Activated T-helper 17 cell treated with anti-CD3 and anti-CD28 coated beads, Interleukin-2, amount 50 U/mL, for 72 hours (primary cell): ENCODE data around the gene H2BW1. TPM values are rescaled to one million over a fixed set of nuclear protein-coding genes. Genes with fewer than 3 reads are reported as not detected.
"Not testable (repeated sequence)": the region's sequence is repeated elsewhere in the genome, so short reads cannot be mapped to it uniquely, and the experiment has no call there.

ENCODE experiments used
- ATAC-seq: fragments of 150-1000 bp; cut with Tn5 transposase; replicated peaks from 2 replicates; pipeline ENCODE4 v1.10.0; 2021; ENCODE audit warnings: mild to moderate bottlenecking, moderate library complexity
- H3K27ac Mint-ChIP-seq: one replicate; pipeline ENCODE4 v1.8.0; 2022; ENCODE audit warnings: mixed read lengths
- H3K27me3 Mint-ChIP-seq: one replicate; pipeline ENCODE4 v1.8.0; 2022; ENCODE audit warnings: mixed read lengths
- H3K36me3 Mint-ChIP-seq: one replicate; pipeline ENCODE4 v1.8.0; 2022; ENCODE audit warnings: low read depth, mild to moderate bottlenecking, mixed read lengths
- H3K4me1 Mint-ChIP-seq: one replicate; pipeline ENCODE4 v1.8.0; 2022; ENCODE audit warnings: mixed read lengths
- H3K4me3 Mint-ChIP-seq: one replicate; pipeline ENCODE4 v1.8.0; 2022; ENCODE audit warnings: mild to moderate bottlenecking, mixed read lengths
- H3K9me3 Mint-ChIP-seq: one replicate; pipeline ENCODE4 v1.8.0; 2022; ENCODE audit warnings: mixed read lengths
- total RNA-seq, 2 donors: library from RNA; stranded (reverse); gene quantifications; one replicate each; pipeline ENCODE4 v1.2.3, GENCODE V29; 2022

H2BW1 gene
- not detected for total RNA-seq

- H3K27me3 Mint-ChIP-seq, result peaks cover 5% of the 10 kb centered on the region
- H3K36me3 Mint-ChIP-seq, result no peaks in the 10 kb centered on the region
- no peak for ATAC-seq
- H3K4me3 Mint-ChIP-seq, result no peak within 1 kb of the TSS
- H3K9me3 Mint-ChIP-seq, result no peaks in the 10 kb centered on the region
- no peak within 1 kb of the TSS for H3K27ac Mint-ChIP-seq
- H3K4me1 Mint-ChIP-seq, result no peaks in the 10 kb centered on the region
Observed at GRCh38 chrX:104013606-104014005, at the start of gene H2BW1. Gene H2BW1 (minus strand): TSS chrX:104013708. CDS start chrX:104013576, 132 bp downstream.

GRCh38 chrX:104062636-104063035, 49.1 kb upstream of the H2BW1 start:
- H3K27ac Mint-ChIP-seq, H3K4me3 Mint-ChIP-seq, H3K27me3 Mint-ChIP-seq, ATAC-seq, H3K4me1 Mint-ChIP-seq, H3K9me3 Mint-ChIP-seq, H3K36me3 Mint-ChIP-seq: not testable (repeated sequence)

GRCh38 chrX:104054956-104055355, 41.4 kb upstream of the H2BW1 start:
- H3K9me3 Mint-ChIP-seq, H3K27me3 Mint-ChIP-seq, H3K4me1 Mint-ChIP-seq, H3K27ac Mint-ChIP-seq, ATAC-seq, H3K4me3 Mint-ChIP-seq, H3K36me3 Mint-ChIP-seq: not testable (repeated sequence)

- no peak overlapping the region for H3K4me3 Mint-ChIP-seq
- ATAC-seq, result no peak
- no peaks in the 10 kb centered on the region for H3K9me3 Mint-ChIP-seq
- H3K27ac Mint-ChIP-seq, result no peak overlapping the region
- peaks cover 17% of the 10 kb centered on the region for H3K27me3 Mint-ChIP-seq
- H3K36me3 Mint-ChIP-seq, result no peaks in the 10 kb centered on the region
- H3K4me1 Mint-ChIP-seq, result no peaks in the 10 kb centered on the region
Observed at GRCh38 chrX:104047171-104047570, 33.7 kb upstream of the H2BW1 start.

GRCh38 chrX:104045642-104046041, 32.1 kb upstream of the H2BW1 start:
- Mint-ChIP-seq H3K9me3 (no peaks in the 10 kb centered on the region), H3K4me3 (no peak overlapping the region), H3K27me3 (peaks cover 17% of the 10 kb centered on the region), H3K27ac (no peak overlapping the region), H3K36me3 (no peaks in the 10 kb centered on the region), H3K4me1 (no peaks in the 10 kb centered on the region)
- ATAC-seq, result no peak

- H3K36me3 Mint-ChIP-seq, result no peaks in the 10 kb centered on the region
- H3K4me1 Mint-ChIP-seq, result no peaks in the 10 kb centered on the region
- ATAC-seq, result no peak
- H3K27ac Mint-ChIP-seq, result no peak overlapping the region
- no peaks in the 10 kb centered on the region for H3K9me3 Mint-ChIP-seq
- H3K27me3 Mint-ChIP-seq, result peaks cover 9% of the 10 kb centered on the region
- no peak overlapping the region for H3K4me3 Mint-ChIP-seq
Observed at GRCh38 chrX:104041003-104041402, 27.5 kb upstream of the H2BW1 start.

GRCh38 chrX:104039689-104040505, 26.4 kb upstream of the H2BW1 start, which contains the start of gene H2BW2:
Gene H2BW2 (plus strand): TSS chrX:104039956. CDS start chrX:104039995, 39 bp downstream.
- peaks cover 13% of the 10 kb centered on the region for H3K27me3 Mint-ChIP-seq
- H3K4me1 Mint-ChIP-seq, result no peaks in the 10 kb centered on the region
- H3K36me3 Mint-ChIP-seq, result no peaks in the 10 kb centered on the region
- no peak within 1 kb of the TSS for H3K4me3 Mint-ChIP-seq
- no peak for ATAC-seq
- no peaks in the 10 kb centered on the region for H3K9me3 Mint-ChIP-seq
- H3K27ac Mint-ChIP-seq, result no peak within 1 kb of the TSS

GRCh38 chrX:104018126-104018525, 4.6 kb upstream of the H2BW1 start:
- H3K27ac Mint-ChIP-seq, result no peak overlapping the region
- no peaks in the 10 kb centered on the region for H3K9me3 Mint-ChIP-seq
- no peak overlapping the region for H3K4me3 Mint-ChIP-seq
- ATAC-seq, result no peak
- no peaks in the 10 kb centered on the region for H3K36me3 Mint-ChIP-seq
- peaks cover 10% of the 10 kb centered on the region for H3K27me3 Mint-ChIP-seq
- no peaks in the 10 kb centered on the region for H3K4me1 Mint-ChIP-seq

- H3K9me3 Mint-ChIP-seq, H3K27ac Mint-ChIP-seq, H3K4me3 Mint-ChIP-seq, H3K4me1 Mint-ChIP-seq, ATAC-seq, H3K36me3 Mint-ChIP-seq: not testable (repeated sequence)
- H3K27me3 Mint-ChIP-seq, result peaks cover 11% of the 10 kb centered on the region
Observed at GRCh38 chrX:104015576-104015975, 2.1 kb upstream of the H2BW1 start.

GRCh38 chrX:104013158-104013557, 350 bp downstream of the H2BW1 start:
- no peak overlapping the region for H3K27ac Mint-ChIP-seq
- no peaks in the 10 kb centered on the region for H3K36me3 Mint-ChIP-seq
- ATAC-seq, result no peak
- H3K27me3 Mint-ChIP-seq, result peaks cover 5% of the 10 kb centered on the region
- no peak overlapping the region for H3K4me3 Mint-ChIP-seq
- H3K4me1 Mint-ChIP-seq, result no peaks in the 10 kb centered on the region
- no peaks in the 10 kb centered on the region for H3K9me3 Mint-ChIP-seq

GRCh38 chrX:104008831-104009230, 4.7 kb downstream of the H2BW1 start:
- ATAC-seq, result no peak
- no peak overlapping the region for H3K27ac Mint-ChIP-seq
- no peaks in the 10 kb centered on the region for H3K9me3 Mint-ChIP-seq
- no peak overlapping the region for H3K4me3 Mint-ChIP-seq
- H3K27me3 Mint-ChIP-seq, result peaks cover 9% of the 10 kb centered on the region
- no peaks in the 10 kb centered on the region for H3K36me3 Mint-ChIP-seq
- H3K4me1 Mint-ChIP-seq, result no peaks in the 10 kb centered on the region

- H3K27ac Mint-ChIP-seq, result no peak overlapping the region
- no peaks in the 10 kb centered on the region for H3K9me3 Mint-ChIP-seq
- H3K36me3 Mint-ChIP-seq, result no peaks in the 10 kb centered on the region
- no peak overlapping the region for H3K4me3 Mint-ChIP-seq
- H3K27me3 Mint-ChIP-seq, result no peaks in the 10 kb centered on the region
- no peaks in the 10 kb centered on the region for H3K4me1 Mint-ChIP-seq
- no peak for ATAC-seq
Observed at GRCh38 chrX:103999234-103999633, 14.3 kb downstream of the H2BW1 start.

- not testable (repeated sequence) for H3K36me3 Mint-ChIP-seq, H3K4me3 Mint-ChIP-seq, H3K27ac Mint-ChIP-seq, H3K4me1 Mint-ChIP-seq, ATAC-seq, H3K27me3 Mint-ChIP-seq, H3K9me3 Mint-ChIP-seq
Observed at GRCh38 chrX:103983508-103983907, 30.0 kb downstream of the H2BW1 start.

GRCh38 chrX:103962411-103963278, 50.9 kb downstream of the H2BW1 start, which contains the start of gene TMSB15B:
Gene TMSB15B (plus strand): TSS chrX:103962627.
- not testable (repeated sequence) for H3K9me3 Mint-ChIP-seq, H3K27me3 Mint-ChIP-seq, H3K36me3 Mint-ChIP-seq, H3K4me3 Mint-ChIP-seq, H3K27ac Mint-ChIP-seq, H3K4me1 Mint-ChIP-seq
- peak; percentile 100 for ATAC-seq
